ENCODE measurements around the gene TCP11.

DNA sequence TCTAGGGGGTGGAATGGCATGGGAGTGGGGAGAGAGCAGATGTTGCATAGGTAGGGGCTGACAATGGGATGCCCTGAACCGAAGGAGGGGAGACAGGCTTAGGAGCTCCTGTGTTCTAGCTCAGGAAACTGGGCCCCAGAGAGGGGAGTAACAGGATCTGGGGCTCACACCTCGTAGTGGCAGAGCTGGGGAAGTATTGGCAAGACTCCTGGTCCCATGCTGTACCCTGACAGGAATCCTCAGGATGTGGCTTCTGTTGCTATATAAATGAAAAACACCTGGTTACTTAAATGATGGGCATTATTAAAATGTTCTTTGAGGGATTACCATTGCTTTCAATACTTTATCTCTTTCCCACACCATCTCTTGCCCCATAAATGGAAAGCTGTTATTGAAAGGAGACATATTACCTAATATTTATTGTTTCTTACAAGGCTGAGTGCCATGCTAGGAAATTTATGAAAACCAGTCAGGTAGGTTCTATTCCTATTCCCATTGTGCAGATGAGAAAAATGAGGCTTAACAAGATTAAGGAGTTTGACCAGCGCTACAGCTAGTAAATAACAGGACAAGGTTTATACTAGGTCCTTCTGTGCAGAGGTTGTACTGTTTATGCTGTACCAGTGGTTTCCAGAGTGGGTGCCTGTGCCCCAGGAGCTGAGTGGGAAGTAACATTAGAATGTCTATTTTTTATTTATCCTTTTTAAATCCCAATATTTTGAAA, 35.3 kb upstream of the TCP11 start:
- TF ChIP-seq CHD2 (IDR thresholded peaks at IDR 0.05; ENCODE audit: low read length, partially characterized antibody) (no peak), EZH2phosphoT487 (IDR thresholded peaks at IDR 0.05; ENCODE audit: borderline replicate concordance, low read depth) (no peak), EP300 (IDR thresholded peaks at IDR 0.05; ENCODE audit: borderline replicate concordance in 1 of 2, low read depth in 1 of 2, low read length in 1 of 2) (no peak), SMC3 (IDR thresholded peaks at IDR 0.05; ENCODE audit: low read depth, low read length) (no peak)
- TF ChIP-seq, protein P1, sequence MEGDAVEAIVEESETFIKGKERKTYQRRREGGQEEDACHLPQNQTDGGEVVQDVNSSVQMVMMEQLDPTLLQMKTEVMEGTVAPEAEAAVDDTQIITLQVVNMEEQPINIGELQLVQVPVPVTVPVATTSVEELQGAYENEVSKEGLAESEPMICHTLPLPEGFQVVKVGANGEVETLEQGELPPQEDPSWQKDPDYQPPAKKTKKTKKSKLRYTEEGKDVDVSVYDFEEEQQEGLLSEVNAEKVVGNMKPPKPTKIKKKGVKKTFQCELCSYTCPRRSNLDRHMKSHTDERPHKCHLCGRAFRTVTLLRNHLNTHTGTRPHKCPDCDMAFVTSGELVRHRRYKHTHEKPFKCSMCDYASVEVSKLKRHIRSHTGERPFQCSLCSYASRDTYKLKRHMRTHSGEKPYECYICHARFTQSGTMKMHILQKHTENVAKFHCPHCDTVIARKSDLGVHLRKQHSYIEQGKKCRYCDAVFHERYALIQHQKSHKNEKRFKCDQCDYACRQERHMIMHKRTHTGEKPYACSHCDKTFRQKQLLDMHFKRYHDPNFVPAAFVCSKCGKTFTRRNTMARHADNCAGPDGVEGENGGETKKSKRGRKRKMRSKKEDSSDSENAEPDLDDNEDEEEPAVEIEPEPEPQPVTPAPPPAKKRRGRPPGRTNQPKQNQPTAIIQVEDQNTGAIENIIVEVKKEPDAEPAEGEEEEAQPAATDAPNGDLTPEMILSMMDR (IDR thresholded peaks at IDR 0.05) = no peak

Data from SK-N-SH (cell line).